GM19025 (cell line): Measurements from ENCODE around the gene MID1IP1.

Experiments
- ATAC-seq: cut with Tn5 transposase; IDR thresholded peaks from one replicate; pipeline ENCODE4 v1.9.1; 2021; ENCODE audit warnings: mild to moderate bottlenecking, low read depth, moderate library complexity; ENCODE audit not compliant: unreplicated experiment

MID1IP1 gene

GRCh38 chrX:38811515-38812243 lies 10.4 kb downstream of the MID1IP1 start:
- no peak for ATAC-seq

- ATAC-seq: no peak
Observed at GRCh38 chrX:38816155-38816554, 14.9 kb downstream of the MID1IP1 start.

- no peak for ATAC-seq
Observed at GRCh38 chrX:38817004-38817703, 15.9 kb downstream of the MID1IP1 start.

DNA sequence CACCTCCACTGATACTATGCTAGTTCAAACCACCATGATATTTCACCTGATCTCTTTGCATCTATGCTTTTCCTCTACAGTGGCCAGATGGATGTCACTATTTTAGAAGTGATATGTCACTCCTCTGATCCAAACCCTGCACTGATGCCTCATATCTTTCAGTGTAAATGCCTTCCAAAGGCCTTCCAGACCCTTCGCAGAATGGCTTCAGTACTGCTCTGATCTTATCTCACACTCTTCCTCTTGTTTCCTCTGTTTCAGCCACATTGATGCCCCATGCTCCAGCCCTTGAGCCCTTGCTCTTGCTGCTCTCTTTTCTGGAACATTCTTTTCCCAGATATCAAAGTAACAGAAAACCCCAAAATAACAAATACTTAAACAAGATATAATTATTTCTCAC lies 17.9 kb downstream of the MID1IP1 start:
- ATAC-seq: no peak

DNA sequence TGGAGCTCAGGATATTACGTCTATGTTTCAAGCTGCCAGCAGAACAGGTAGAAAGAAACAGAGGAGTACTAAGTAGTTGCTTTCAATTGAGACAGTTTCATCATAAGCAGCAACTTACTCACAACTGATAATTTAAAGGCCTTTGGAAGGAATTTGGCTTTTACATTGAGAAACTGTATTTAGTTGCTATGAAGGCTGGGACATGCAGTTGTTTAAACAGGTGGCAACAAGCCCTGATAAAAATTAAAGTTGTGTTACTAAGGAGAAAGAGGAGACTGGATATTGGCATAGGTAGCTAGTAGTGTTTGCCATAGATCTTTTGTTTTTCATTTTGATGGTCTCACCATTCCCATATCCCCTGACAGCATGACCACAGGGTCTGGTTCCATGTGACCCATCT lies 18.4 kb downstream of the MID1IP1 start:
- no peak for ATAC-seq

- no peak for ATAC-seq
Observed at GRCh38 chrX:38820751-38821150, 19.5 kb downstream of the MID1IP1 start.

- ATAC-seq: no peak
Observed at GRCh38 chrX:38824176-38824575, 22.9 kb downstream of the MID1IP1 start.

DNA sequence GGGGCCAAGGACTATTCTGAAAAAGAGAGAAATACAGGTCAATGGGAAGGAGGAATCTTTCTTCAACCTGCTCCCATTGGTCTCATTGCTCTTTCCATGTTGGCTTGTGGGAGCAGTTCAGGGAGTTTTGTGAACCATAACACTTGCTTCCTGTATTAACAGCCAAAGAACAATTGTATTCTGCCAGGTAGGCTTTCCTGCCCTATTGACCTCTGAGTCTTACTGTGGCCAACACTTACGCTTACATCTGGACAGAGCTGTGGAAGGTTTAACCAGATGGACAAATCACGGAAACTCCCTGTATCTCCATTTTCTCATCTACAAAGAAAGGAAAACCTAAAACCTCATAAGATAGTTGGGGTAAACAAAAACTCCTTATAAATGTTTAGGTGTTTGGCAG lies 30.7 kb downstream of the MID1IP1 start:
- ATAC-seq: no peak

- no peak for ATAC-seq
Observed at GRCh38 chrX:38837389-38837788, 36.1 kb downstream of the MID1IP1 start.

DNA sequence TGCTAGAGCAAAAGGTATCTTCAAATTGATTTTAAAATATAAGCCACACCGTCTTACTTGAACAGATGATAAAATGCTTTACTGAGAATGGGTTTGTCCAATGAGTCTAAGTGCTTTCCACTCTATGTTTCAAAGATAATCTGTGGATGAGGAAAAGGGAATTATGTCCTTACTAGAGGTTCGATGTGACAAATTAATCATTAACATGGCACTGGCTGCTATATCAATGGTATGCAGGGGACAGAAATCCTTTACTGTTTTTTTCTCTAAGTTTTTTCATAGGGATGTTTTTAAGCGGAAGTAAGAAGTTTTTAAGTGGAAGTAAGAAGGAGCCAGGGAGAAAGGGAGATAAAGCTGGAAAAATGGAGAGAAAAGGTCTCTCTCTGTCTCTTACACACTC lies 38.0 kb downstream of the MID1IP1 start:
- no peak for ATAC-seq

- ATAC-seq: no peak
Observed at GRCh38 chrX:38839944-38840343, 38.7 kb downstream of the MID1IP1 start.

DNA sequence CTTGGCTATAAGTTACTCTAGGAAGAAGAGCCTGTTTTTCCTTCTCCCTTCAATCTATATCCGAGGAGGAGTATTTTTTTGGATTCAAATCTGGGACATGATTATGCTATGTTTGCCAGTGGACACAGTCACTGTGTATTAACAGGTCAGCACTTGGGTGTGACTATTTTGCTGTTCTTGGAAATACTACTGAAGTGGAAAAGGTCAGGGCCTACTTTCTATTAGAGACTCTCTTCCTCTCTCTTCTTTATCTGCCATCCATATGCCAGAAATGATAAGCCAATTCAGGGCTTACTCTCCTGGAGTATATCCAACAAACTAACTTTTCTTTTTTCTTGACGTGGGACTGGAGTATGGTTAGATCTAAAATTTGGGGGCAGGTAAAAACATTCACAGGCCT lies 40.5 kb downstream of the MID1IP1 start:
- ATAC-seq: no peak

- ATAC-seq: no peak
Observed at GRCh38 chrX:38845426-38845825, 44.2 kb downstream of the MID1IP1 start.

DNA sequence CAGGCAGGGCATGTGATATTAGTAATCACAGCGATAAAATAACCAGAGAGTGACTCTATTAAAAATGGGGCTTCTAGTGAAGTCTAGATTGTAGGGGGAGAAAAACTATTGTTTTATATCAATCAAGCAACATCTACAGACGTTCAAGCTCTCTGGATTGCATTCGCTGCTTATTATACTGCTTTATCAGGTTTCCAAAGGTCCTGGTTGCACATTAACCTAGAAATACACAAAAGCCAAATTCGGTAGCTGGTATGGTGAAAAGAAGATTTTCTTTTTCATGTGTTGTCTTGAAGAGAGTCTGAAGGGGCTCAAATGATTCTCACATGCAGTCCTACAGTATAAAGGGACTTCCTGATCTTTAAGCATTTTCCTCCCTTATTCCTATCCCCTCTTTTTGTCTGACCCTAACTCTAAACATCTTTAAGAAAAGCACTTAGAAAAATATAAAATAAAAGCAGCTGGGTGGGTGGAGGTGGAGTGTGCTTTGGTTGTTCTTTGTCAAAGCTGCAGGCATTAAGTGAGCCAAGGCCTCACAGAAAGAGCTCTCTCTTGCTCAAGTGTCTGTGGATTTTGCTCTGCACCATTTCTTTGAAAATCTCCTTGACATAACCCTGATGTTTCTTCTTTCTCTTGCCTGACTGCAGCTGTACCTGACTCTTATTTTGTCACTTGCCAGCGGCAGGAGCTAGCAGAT lies 46.1 kb downstream of the MID1IP1 start:
- ATAC-seq: no peak

DNA sequence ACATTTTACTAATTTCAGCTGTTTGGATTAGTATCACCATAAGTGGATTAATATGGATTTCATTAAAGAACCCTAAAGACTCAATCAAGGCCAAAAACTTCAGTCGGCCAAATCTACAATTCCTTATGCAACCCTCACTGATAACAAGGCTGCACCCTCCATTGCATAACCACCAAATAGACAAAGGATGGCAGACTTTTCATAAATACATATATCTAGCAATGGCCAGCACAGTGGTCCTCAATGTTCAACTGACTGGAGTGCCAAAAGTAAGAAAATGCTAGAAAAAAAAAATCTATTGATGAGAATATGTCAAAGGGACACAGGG lies 46.6 kb downstream of the MID1IP1 start:
- ATAC-seq: no peak

DNA sequence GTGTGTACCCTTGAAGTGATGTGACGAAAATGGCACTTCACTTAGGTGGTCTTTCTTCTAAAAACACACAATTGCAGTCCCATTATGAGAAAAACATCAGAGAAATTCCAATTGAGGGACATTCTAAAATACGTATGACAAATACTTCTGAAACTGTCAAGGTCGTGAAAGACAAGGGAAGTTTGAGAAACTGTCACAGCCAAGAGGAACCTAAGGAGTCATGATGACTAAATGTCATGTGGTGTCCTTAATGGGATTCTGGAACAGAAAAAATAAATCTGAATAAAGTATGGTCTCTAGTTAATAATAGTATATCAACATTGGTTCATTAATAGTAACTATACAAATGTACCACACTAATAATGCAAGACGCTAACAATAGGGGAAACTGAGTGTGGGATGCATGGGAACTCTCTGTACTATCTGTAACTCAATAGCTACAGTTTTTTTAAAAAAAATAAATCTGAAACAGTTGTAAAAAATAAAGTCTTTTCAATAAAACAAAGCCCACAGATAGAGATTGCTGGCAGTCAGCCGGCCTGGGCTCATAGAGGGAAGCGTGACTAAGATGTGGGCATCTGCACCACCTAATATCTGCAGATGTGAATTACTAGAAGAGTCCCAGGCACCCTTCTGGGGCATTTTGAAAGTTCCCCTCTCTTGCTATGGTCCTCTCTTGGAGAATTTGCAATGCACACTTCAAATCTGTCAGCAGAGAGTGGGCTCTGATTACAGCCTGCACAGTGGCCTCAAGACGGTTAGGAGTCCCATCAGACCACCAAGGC lies 47.6 kb downstream of the MID1IP1 start:
- no peak for ATAC-seq

- no peak for ATAC-seq
Observed at GRCh38 chrX:38850807-38851544, 49.7 kb downstream of the MID1IP1 start.

DNA sequence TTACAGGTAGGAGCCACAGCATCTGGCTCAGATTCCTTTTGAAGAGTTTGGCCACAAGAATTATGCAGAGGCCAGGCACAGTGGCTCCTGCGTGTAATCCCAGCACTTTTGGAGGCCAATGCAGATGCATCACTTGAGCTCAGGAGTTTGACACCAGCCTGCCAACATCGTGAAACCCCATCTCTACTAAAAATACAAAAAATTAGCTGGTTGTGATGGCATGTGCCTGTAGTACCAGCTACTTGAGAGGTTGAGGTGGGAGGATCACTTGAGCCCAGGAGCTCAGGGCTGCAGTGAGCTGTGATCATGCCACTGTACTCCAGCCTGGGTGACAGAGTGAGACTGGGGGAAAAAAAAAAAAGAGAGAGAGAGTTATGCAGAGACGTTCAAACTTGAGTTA lies 53.0 kb downstream of the MID1IP1 start:
- ATAC-seq: no peak
